Cardiac muscle cell (in vitro differentiated cells and primary cell): Measurements from ENCODE around the gene ZC3H12C. TPM values are rescaled to one million over a fixed set of nuclear protein-coding genes. Genes with fewer than 3 reads are reported as not detected.

Source experiments
- DNase-seq, 2 donors: peaks; one replicate each; pipeline versions ENCODE4 v3.0.0 to v3.0.0-alpha.2; 2010 to 2017; ENCODE audit warnings: low read depth in 1 of 2, low spot score in 1 of 2
- H3K27ac ChIP-seq: fragments of 200-600 bp; sonication (generic); 2 replicates; pipeline ENCODE4 v1.5.1; 2016
- H3K27me3 ChIP-seq: fragments of 200-600 bp; sonication (generic); 2 replicates; pipeline ENCODE4 v1.6.0; 2016; ENCODE audit warnings: control low read depth
- H3K36me3 ChIP-seq: fragments of 200-600 bp; sonication (generic); 2 replicates; pipeline ENCODE4 v1.5.1; 2016; ENCODE audit warnings: control low read depth
- H3K4me1 ChIP-seq: fragments of 200-600 bp; sonication (generic); 2 replicates; pipeline ENCODE4 v1.8.1; 2017; ENCODE audit warnings: low read depth, mild to moderate bottlenecking, mixed run types
- H3K4me3 ChIP-seq: fragments of 200-600 bp; sonication (generic); 2 replicates; pipeline ENCODE4 v1.5.1; 2016; ENCODE audit warnings: mild to moderate bottlenecking
- H3K9me3 ChIP-seq: fragments of 200-600 bp; sonication (generic); 2 replicates; pipeline ENCODE4 v1.5.1; 2017; ENCODE audit warnings: low read depth, mild to moderate bottlenecking, control low read depth
- CTCF ChIP-seq: IDR thresholded peaks from 2 replicates; pipeline ENCODE4 v1.5.1; 2012; ENCODE audit warnings: low read depth, mild to moderate bottlenecking, low read length
- polyA plus RNA-seq: library from polyadenylated mRNA; unstranded; fragments of >200 nt; fragmentation: Nextera tagmentation; extraction: Ambion mirVana; gene quantifications from 2 replicates; pipeline ENCODE4 v1.2.1, GENCODE V29; 2016
- total RNA-seq: library from RNA; depleted of rRNA; stranded (reverse); fragments of >200 nt; gene quantifications from 2 replicates; pipeline ENCODE4 v1.2.3, GENCODE V29; 2016

The ZC3H12C gene
- total and polyA plus RNA-seq, 2 experiments from 2014 or later, result 1.0 to 7.1 TPM

- no peak overlapping the region for H3K4me3 ChIP-seq
- no peak for DNase-seq
- no peak for TF ChIP-seq CTCF
- H3K9me3 ChIP-seq, result no peaks in the 10 kb centered on the region
- H3K4me1 ChIP-seq, result peaks cover 1% of the 10 kb centered on the region
- H3K27me3 ChIP-seq, result no peaks in the 10 kb centered on the region
- H3K27ac ChIP-seq, result no peak overlapping the region
- H3K36me3 ChIP-seq, result no peaks in the 10 kb centered on the region
Observed at GRCh38 chr11:110074499-110074898, 18.7 kb upstream of the ZC3H12C start.

GRCh38 chr11:110075105-110075846 lies 17.9 kb upstream of the ZC3H12C start:
- H3K36me3 ChIP-seq, result no peaks in the 10 kb centered on the region
- TF ChIP-seq CTCF, result no peak
- no peak overlapping the region for H3K4me3 ChIP-seq
- peak in 1 of 2 donors; percentile 40 for DNase-seq
- no peaks in the 10 kb centered on the region for H3K4me1 ChIP-seq
- H3K27ac ChIP-seq, result no peak overlapping the region
- no peaks in the 10 kb centered on the region for H3K9me3 ChIP-seq
- no peaks in the 10 kb centered on the region for H3K27me3 ChIP-seq

GRCh38 chr11:110075847-110076208 lies 17.4 kb upstream of the ZC3H12C start:
- no peak for DNase-seq
- Histone ChIP-seq H3K4me3 (no peak overlapping the region), H3K36me3 (no peaks in the 10 kb centered on the region), H3K9me3 (no peaks in the 10 kb centered on the region), H3K27me3 (no peaks in the 10 kb centered on the region), H3K4me1 (no peaks in the 10 kb centered on the region), H3K27ac (no peak overlapping the region)
- no peak for TF ChIP-seq CTCF

- no peaks in the 10 kb centered on the region for H3K27me3 ChIP-seq
- DNase-seq, result no peak
- H3K27ac ChIP-seq, result no peak overlapping the region
- H3K9me3 ChIP-seq, result no peaks in the 10 kb centered on the region
- no peaks in the 10 kb centered on the region for H3K36me3 ChIP-seq
- no peak for TF ChIP-seq CTCF
- H3K4me3 ChIP-seq, result no peak overlapping the region
- no peaks in the 10 kb centered on the region for H3K4me1 ChIP-seq
Observed at GRCh38 chr11:110076371-110076965, 16.7 kb upstream of the ZC3H12C start.

- Histone ChIP-seq H3K36me3 (no peaks in the 10 kb centered on the region), H3K4me3 (no peak overlapping the region), H3K9me3 (no peaks in the 10 kb centered on the region), H3K27ac (no peak overlapping the region), H3K27me3 (no peaks in the 10 kb centered on the region), H3K4me1 (no peaks in the 10 kb centered on the region)
- TF ChIP-seq CTCF, result no peak
- no peak for DNase-seq
Observed at GRCh38 chr11:110077346-110077745, 15.8 kb upstream of the ZC3H12C start.
